GM20431 (cell line): Measurements from ENCODE around the gene CELF5.
"Not testable (repeated sequence)": the region's sequence is repeated elsewhere in the genome, so short reads cannot be mapped to it uniquely, and the experiment has no call there.

Source experiments
- in situ Hi-C: fragments of 300-500 bp; cut with MseI, MboI; formaldehyde crosslinking; loops from one replicate; pipeline ENCODE4 v1.15.0; 2020; ENCODE audit warnings: low sequenced_read_pairs; ENCODE audit not compliant: unreplicated experiment

CELF5 gene

GRCh38 chr19:3189702-3190469 is 34.6 kb upstream of the CELF5 start:
- in situ Hi-C loops = no loop called here

- in situ Hi-C loops = no loop called here
Observed at GRCh38 chr19:3190470-3190770, 34.0 kb upstream of the CELF5 start.

- in situ Hi-C loops = no loop called here
Observed at GRCh38 chr19:3190921-3191805, 33.3 kb upstream of the CELF5 start.

GRCh38 chr19:3191806-3192104 is 32.7 kb upstream of the CELF5 start:
- in situ Hi-C loops = not testable (repeated sequence)

GRCh38 chr19:3192228-3192635 is 32.2 kb upstream of the CELF5 start:
- in situ Hi-C loops = no loop called here

GRCh38 chr19:3192684-3193083 is 31.8 kb upstream of the CELF5 start:
- in situ Hi-C loops = no loop called here

- in situ Hi-C loops = no loop called here
Observed at GRCh38 chr19:3193256-3194105, 31.0 kb upstream of the CELF5 start.

- in situ Hi-C loops = no loop called here
Observed at GRCh38 chr19:3194106-3195087, 30.1 kb upstream of the CELF5 start.

GRCh38 chr19:3196064-3196932 is 28.2 kb upstream of the CELF5 start:
- in situ Hi-C loops = no loop called here

GRCh38 chr19:3196933-3197205 is 27.6 kb upstream of the CELF5 start:
- in situ Hi-C loops = no loop called here

- in situ Hi-C loops = no loop called here
Observed at GRCh38 chr19:3198901-3199700, 25.4 kb upstream of the CELF5 start.

GRCh38 chr19:3201072-3201700 is 23.3 kb upstream of the CELF5 start:
- in situ Hi-C loops = no loop called here

GRCh38 chr19:3201911-3202310 is 22.6 kb upstream of the CELF5 start:
- in situ Hi-C loops = no loop called here

GRCh38 chr19:3202346-3202745 is 22.1 kb upstream of the CELF5 start:
- in situ Hi-C loops = no loop called here

- in situ Hi-C loops = not testable (repeated sequence)
Observed at GRCh38 chr19:3202895-3203294, 21.6 kb upstream of the CELF5 start.

GRCh38 chr19:3203805-3204645 is 20.4 kb upstream of the CELF5 start:
- in situ Hi-C loops = no loop called here
